H1 (cell line): ENCODE data around the gene FOXN3. TPM values are rescaled to one million over a fixed set of nuclear protein-coding genes. Genes with fewer than 3 reads are reported as not detected.

Experiments used
- CTCF ChIA-PET: fragments of 300-600 bp; sonication (Branson Sonifier 250); formaldehyde crosslinking; loops from one replicate; lab custom pipeline; 2021; ENCODE audit not compliant: partially characterized antibody; lab: Charles Lee
- POLR2A ChIA-PET: fragments of 300-600 bp; sonication (Branson Sonifier 250); formaldehyde crosslinking; loops from one replicate; lab custom pipeline; 2021; ENCODE audit warnings: inconsistent platforms; ENCODE audit not compliant: partially characterized antibody; lab: Charles Lee
- DNase-seq, 2 experiments: peaks; one replicate each; pipeline versions ENCODE4 v3.0.0 to v3.0.0-alpha.2; 2010 to 2022; ENCODE audit warnings: low spot score in 2 of 2, low read depth in 1 of 2, mixed read lengths in 1 of 2
- FAIRE-seq: peaks from 2 replicates; lab custom pipeline; 2011; peaks lifted over from hg19 to GRCh38; lab: Jason Lieb, UNC
- H2AFZ ChIP-seq: 2 replicates; pipeline ENCODE4 v1.8.1; 2012; ENCODE audit warnings: low read length, inconsistent platforms
- H2AK5ac ChIP-seq: 2 replicates; pipeline ENCODE4 v1.6.1; 2013; ENCODE audit warnings: low read depth, low read length
- H2BK120ac ChIP-seq: replicated peaks from 2 replicates; pipeline ENCODE3; 2013; ENCODE audit warnings: low read depth, low read length, inconsistent platforms
- H2BK12ac ChIP-seq: 2 replicates; pipeline ENCODE4 v1.6.1; 2013; ENCODE audit warnings: low read depth, low read length
- H2BK15ac ChIP-seq: 2 replicates; pipeline ENCODE4 v1.6.1; 2013; ENCODE audit warnings: low read length
- H2BK20ac ChIP-seq: 2 replicates; pipeline ENCODE4 v1.6.1; 2013; ENCODE audit warnings: low read length
- H2BK5ac ChIP-seq: 2 replicates; pipeline ENCODE4 v1.6.1; 2013; ENCODE audit warnings: low read depth, low read length
- H3K14ac ChIP-seq: 2 replicates; pipeline ENCODE4 v1.6.1; 2013; ENCODE audit warnings: inconsistent platforms; ENCODE audit not compliant: insufficient read length
- H3K18ac ChIP-seq: 2 replicates; pipeline ENCODE4 v1.6.1; 2013; ENCODE audit warnings: low read length; ENCODE audit errors: extremely low read depth
- H3K23ac ChIP-seq: 2 replicates; pipeline ENCODE4 v1.6.1; 2013; ENCODE audit warnings: inconsistent platforms; ENCODE audit not compliant: insufficient read length
- H3K23me2 ChIP-seq: 2 replicates; pipeline ENCODE4 v1.6.1; 2013; ENCODE audit warnings: low read depth, low read length
- H3K27ac ChIP-seq: 2 replicates; pipeline ENCODE4 v1.6.1; 2011; ENCODE audit warnings: low read depth, low read length, inconsistent platforms
- H3K27me3 ChIP-seq, 4 experiments: replicated peaks in 1 of 4; 1 replicate in 1 of 4; 2 replicates in 3 of 4; pipeline versions ENCODE4 v1.6.1 to v1.8.1; 2011 to 2013; ENCODE audit warnings: low read length in 3 of 4, mild to moderate bottlenecking in 3 of 4, inconsistent platforms in 2 of 4, mixed read lengths in 2 of 4, moderate library complexity in 1 of 4; ENCODE audit not compliant: control insufficient read depth in 3 of 4, insufficient read depth in 3 of 4; ENCODE audit errors: extremely low read depth in 1 of 4
- H3K36me3 ChIP-seq, 4 experiments: 2 replicates each; pipeline versions ENCODE4 v1.6.1 to v1.8.1; 2011 to 2013; ENCODE audit warnings: mild to moderate bottlenecking in 4 of 4, low read length in 3 of 4, moderate library complexity in 2 of 4, control low read depth in 1 of 4, inconsistent platforms in 1 of 4; ENCODE audit not compliant: insufficient read depth in 4 of 4, control insufficient read depth in 2 of 4
- H3K4ac ChIP-seq: replicated peaks from 2 replicates; pipeline ENCODE3; 2013; ENCODE audit warnings: low read length, low read depth, mixed read lengths, inconsistent platforms; ENCODE audit not compliant: insufficient read length
- H3K4me1 ChIP-seq, 4 experiments: replicated peaks in 1 of 4; 1 replicate in 1 of 4; 2 replicates in 3 of 4; pipeline versions ENCODE4 v1.6.1 to v1.8.1; 2011 to 2013; ENCODE audit warnings: low read length in 3 of 4, inconsistent platforms in 2 of 4, mixed read lengths in 1 of 4; ENCODE audit not compliant: insufficient read depth in 4 of 4, control insufficient read depth in 3 of 4
- H3K4me2 ChIP-seq, 2 experiments: 2 replicates each; pipeline versions ENCODE4 v1.6.1 to v1.8.1; 2011 to 2013; ENCODE audit warnings: low read depth in 2 of 2, low read length in 2 of 2, control low read depth in 1 of 2, inconsistent platforms in 1 of 2, mild to moderate bottlenecking in 1 of 2; ENCODE audit not compliant: insufficient read depth in 1 of 2
- H3K4me3 ChIP-seq, 4 experiments: fragments of 200-600, 300-600 bp in 1 of 4; sonication (generic), shearing (Covaris generic), sonication (Bioruptor Twin) in 1 of 4; 2 replicates each; pipeline versions ENCODE4 v1.5.1 to v1.8.1; 2011 to 2016; ENCODE audit warnings: low read length in 4 of 4, low read depth in 3 of 4, control low read depth in 2 of 4, inconsistent platforms in 2 of 4, mild to moderate bottlenecking in 2 of 4, mixed read lengths in 1 of 4, moderate library complexity in 1 of 4; ENCODE audit not compliant: insufficient read depth in 2 of 4; ENCODE audit errors: extremely low read depth in 1 of 4
- H3K56ac ChIP-seq: replicated peaks from 2 replicates; pipeline ENCODE3; 2013; ENCODE audit warnings: low read depth, mild to moderate bottlenecking, mixed read lengths, low read length, inconsistent platforms; ENCODE audit not compliant: insufficient read length
- H3K79me1 ChIP-seq: 2 replicates; pipeline ENCODE4 v1.6.1; 2013; ENCODE audit warnings: low read depth, low read length, control low read depth
- H3K79me2 ChIP-seq, 2 experiments: 2 replicates each; pipeline versions ENCODE4 v1.6.1 to v1.8.1; 2012 to 2013; ENCODE audit warnings: low read length in 2 of 2, mild to moderate bottlenecking in 2 of 2, inconsistent platforms in 1 of 2; ENCODE audit not compliant: insufficient read depth in 2 of 2, control insufficient read depth in 1 of 2
- H3K9ac ChIP-seq, 4 experiments: replicated peaks in 1 of 4; 1 replicate in 1 of 4; 2 replicates in 3 of 4; pipeline versions ENCODE4 v1.6.1 to v1.8.1; 2011 to 2013; ENCODE audit warnings: low read depth in 3 of 4, low read length in 3 of 4, control low read depth in 2 of 4, mild to moderate bottlenecking in 2 of 4, moderate library complexity in 2 of 4, inconsistent platforms in 1 of 4; ENCODE audit errors: extremely low read depth in 1 of 4
- H3K9me3 ChIP-seq, 2 experiments: 2 replicates each; pipeline versions ENCODE4 v1.6.1 to v1.8.1; 2012 to 2013; ENCODE audit warnings: mild to moderate bottlenecking in 2 of 2, moderate library complexity in 2 of 2, control low read depth in 1 of 2, inconsistent platforms in 1 of 2, low read depth in 1 of 2, low read length in 1 of 2, mixed read lengths in 1 of 2; ENCODE audit not compliant: insufficient read depth in 2 of 2
- H4K20me1 ChIP-seq, 2 experiments: replicated peaks in 1 of 2; 2 replicates each; pipeline versions ENCODE3 to v1.8.1; 2011 to 2013; ENCODE audit warnings: inconsistent platforms in 2 of 2, low read length in 2 of 2, mild to moderate bottlenecking in 1 of 2; ENCODE audit not compliant: insufficient read depth in 2 of 2, control insufficient read depth in 1 of 2
- H4K5ac ChIP-seq: 2 replicates; pipeline ENCODE4 v1.6.1; 2013; ENCODE audit warnings: low read length, low read depth, mixed read lengths, inconsistent platforms; ENCODE audit not compliant: insufficient read length
- H4K8ac ChIP-seq: 2 replicates; pipeline ENCODE4 v1.8.0; 2013; ENCODE audit warnings: mild to moderate bottlenecking, moderate library complexity, low read length, inconsistent platforms; ENCODE audit not compliant: insufficient read depth; ENCODE audit errors: extremely low read depth
- H4K91ac ChIP-seq: replicated peaks from 2 replicates; pipeline ENCODE3; 2013; ENCODE audit warnings: low read length, mixed read lengths, inconsistent platforms; ENCODE audit not compliant: insufficient read length
- BACH1 ChIP-seq: IDR thresholded peaks from 2 replicates; pipeline ENCODE4 v1.6.1; 2012; ENCODE audit warnings: low read length, improper control_type of control experiment
- CBX5 ChIP-seq: fragments of 300-800, 300-1000 bp; sonication (generic); IDR thresholded peaks from 2 replicates; pipeline ENCODE4 v1.7.1; 2016; ENCODE audit warnings: antibody characterized with exemption, low read length, low read depth
- EGR1 ChIP-seq: IDR thresholded peaks from 2 replicates; pipeline ENCODE4 v1.6.1; 2011; ENCODE audit warnings: low read depth, low read length, borderline replicate concordance
- HDAC6 ChIP-seq: IDR thresholded peaks from one replicate; pipeline ENCODE4 v1.7.1; 2012; ENCODE audit warnings: low read depth, mild to moderate bottlenecking, inconsistent platforms, low read length, moderate library complexity
- PHF8 ChIP-seq: fragments of 200-600 bp; sonication (generic); conservative IDR thresholded peaks from 2 replicates; pipeline ENCODE4 v1.7.1; 2012; ENCODE audit warnings: low read depth, mild to moderate bottlenecking, inconsistent platforms, low read length, moderate library complexity
- SIRT6 ChIP-seq: IDR thresholded peaks from one replicate; pipeline ENCODE4 v1.7.1; 2012; ENCODE audit warnings: low read length, inconsistent platforms
- SP1 ChIP-seq: IDR thresholded peaks from 2 replicates; pipeline ENCODE4 v1.6.1; 2011; ENCODE audit warnings: low read depth, low read length
- SP4 ChIP-seq: IDR thresholded peaks from 2 replicates; pipeline ENCODE4 v1.6.1; 2012; ENCODE audit warnings: low read length, inconsistent platforms
- TAF7 ChIP-seq: optimal IDR thresholded peaks from 2 replicates; pipeline ENCODE3; 2011; ENCODE audit warnings: low read depth, mild to moderate bottlenecking, inconsistent platforms, low read length, moderate library complexity, borderline replicate concordance
- TCF12 ChIP-seq: IDR thresholded peaks from 2 replicates; pipeline ENCODE4 v1.6.1; 2011; ENCODE audit warnings: low read depth, mild to moderate bottlenecking, low read length
- WGBS, 2 experiments: shearing (Covaris generic) in 1 of 2; methylation state at CpG; one replicate each; pipeline versions ENCODE4 v1.1.6 to v1.1.7; 2013 to 2015; ENCODE audit warnings: low lambda C conversion rate in 2 of 2, mixed read lengths in 2 of 2, inconsistent platforms in 1 of 2, low coverage in 1 of 2, missing lambda C conversion rate in 1 of 2; ENCODE audit not compliant: insufficient replicate concordance in 2 of 2, insufficient coverage in 1 of 2, insufficient read length in 1 of 2; ENCODE audit errors: extremely low coverage in 1 of 2, missing lambda C conversion rate in 1 of 2; 5-methylcytosine and 5-hydroxymethylcytosine counted together
- polyA plus RNA-seq, 7 experiments: library from polyadenylated mRNA; depleted of rRNA in 3 of 7; stranded (reverse) in 5 of 7; unstranded in 2 of 7; fragments of >200 nt in 5 of 7; fragments of 200-250 nt in 2 of 7; gene quantifications; 1 replicate in 5 of 7; 2 replicates in 1 of 7; 4 replicates in 1 of 7; pipeline versions ENCODE4 v1.2.1 to v1.2.3, GENCODE V29; 2011 to 2013; ENCODE audit warnings: missing spikeins in 2 of 7, mixed read lengths in 2 of 7
- total RNA-seq: library from RNA; stranded (reverse); fragmentation: NEBNext Ultra II Directional; extraction: Animal tissue kit (Norgen Biotek cat#: 25700); gene quantifications from 2 replicates; pipeline ENCODE4 v1.2.1, GENCODE V29; 2021
- TF ChIP-seq, protein P1 (sequence below): IDR thresholded peaks from 2 replicates; pipeline ENCODE4 v1.6.1; 2012; ENCODE audit warnings: inconsistent platforms

Gene FOXN3
- total and polyA plus RNA-seq, 2 of the 8 experiments (the other 6 are each of a cell fraction or from before 2014, with no cell fraction given) = 52.6 to 178 TPM

GRCh38 chr14:89368490-89369477 is 48.2 kb downstream of the FOXN3 start:
- no peak overlapping the region for H2AFZ ChIP-seq
- no peak overlapping the region for H2BK120ac ChIP-seq
- no peak overlapping the region for H3K14ac ChIP-seq
- peak overlapping the region; percentile 64 for H4K91ac ChIP-seq
- no peaks in the 10 kb centered on the region; a peak in 1 of 8 replicates for H3K36me3 ChIP-seq
- peak overlapping the region; percentile 64; the same call in 1 of the 2 replicates for H2BK12ac ChIP-seq
- no peak overlapping the region for H2BK20ac ChIP-seq
- H3K79me2 ChIP-seq = peaks cover 25 to 99% of the 10 kb centered on the region in 2 experiments
- H4K8ac ChIP-seq = no peak overlapping the region
- H3K9me3 ChIP-seq = no peaks in the 10 kb centered on the region
- H3K18ac ChIP-seq = no peak overlapping the region
- H2BK5ac ChIP-seq = no peak overlapping the region; the same call in 1 of the 2 replicates
- no peak overlapping the region for H3K56ac ChIP-seq
- WGBS, 2 experiments = 91% methylated on average over 12 of the region's 12 CpGs; no CpG with 5 or more reads in 1 of the 2 experiments
- H4K5ac ChIP-seq = no peak overlapping the region
- ChIA-PET POLR2A (interaction anchor here (0.6 to 3.6 kb wide), 6 partner anchors 10 to 235 kb away, joined by 3 to 9 read pairs (median 3); no protein-coding TSS in a partner anchor), CTCF (interaction anchor here (0.7 to 1.3 kb wide), 4 partner anchors 9 to 508 kb away, joined by 3 to 6 read pairs (median 4); no protein-coding TSS in a partner anchor)
- no peak overlapping the region for H3K23ac ChIP-seq
- H3K4me3 ChIP-seq = no peak overlapping the region
- H3K27me3 ChIP-seq = no peaks in the 10 kb centered on the region
- H3K4ac ChIP-seq = no peak overlapping the region
- no peak overlapping the region for H3K4me2 ChIP-seq
- peaks cover 2 to 27% (median 19%) of the 10 kb centered on the region in 4 experiments for H3K4me1 ChIP-seq
- H4K20me1 ChIP-seq = peaks cover 8% of the 10 kb centered on the region in 2 experiments
- no peak overlapping the region for H3K27ac ChIP-seq
- H2BK15ac ChIP-seq = no peak overlapping the region
- FAIRE-seq (no peak), DNase-seq (no peak)
- H3K79me1 ChIP-seq = peaks cover 7% of the 10 kb centered on the region; the same call in 1 of the 2 replicates
- peak overlapping the region; percentile 79; the same call in 1 of the 2 replicates for H2AK5ac ChIP-seq
- H3K23me2 ChIP-seq = no peaks in the 10 kb centered on the region
- no peak overlapping the region for H3K9ac ChIP-seq
- TF ChIP-seq PHF8 (no peak), SP1 (no peak), BACH1 (no peak), TCF12 (no peak), EGR1 (no peak), HDAC6 (no peak), CBX5 (no peak), SP4 (no peak), SIRT6 (no peak), TAF7 (no peak)
- TF ChIP-seq, protein P1, sequence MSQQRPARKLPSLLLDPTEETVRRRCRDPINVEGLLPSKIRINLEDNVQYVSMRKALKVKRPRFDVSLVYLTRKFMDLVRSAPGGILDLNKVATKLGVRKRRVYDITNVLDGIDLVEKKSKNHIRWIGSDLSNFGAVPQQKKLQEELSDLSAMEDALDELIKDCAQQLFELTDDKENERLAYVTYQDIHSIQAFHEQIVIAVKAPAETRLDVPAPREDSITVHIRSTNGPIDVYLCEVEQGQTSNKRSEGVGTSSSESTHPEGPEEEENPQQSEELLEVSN = no peak
